Kidney (tissue), 14 donors: Measurements from ENCODE around the gene ACTRT2. TPM values are rescaled to one million over a fixed set of nuclear protein-coding genes. Genes with fewer than 3 reads are reported as not detected.

Source experiments
- DNase-seq, 5 donors: peaks; one replicate each; pipeline ENCODE4 v3.0.0-alpha.2; 2013 to 2020
- FAIRE-seq: peaks from 2 replicates; lab custom pipeline; 2012; peaks lifted over from hg19 to GRCh38; lab: Jason Lieb, UNC
- H3K27ac ChIP-seq, 2 donors: one replicate each; pipeline ENCODE4 v1.7.0; 2013; ENCODE audit warnings: low read depth in 2 of 2, low read length in 2 of 2, inconsistent platforms in 1 of 2
- H3K27me3 ChIP-seq: one replicate; pipeline ENCODE4 v1.7.1; 2013; ENCODE audit warnings: low read length, inconsistent platforms; ENCODE audit not compliant: control insufficient read depth, insufficient read depth
- H3K36me3 ChIP-seq, 3 donors: one replicate each; pipeline versions ENCODE4 v1.7.0 to v1.7.1; 2013; ENCODE audit warnings: low read length in 3 of 3, control low read depth in 1 of 3, inconsistent platforms in 1 of 3; ENCODE audit not compliant: insufficient read depth in 3 of 3, control insufficient read depth in 2 of 3
- H3K4me1 ChIP-seq, 3 donors: one replicate each; pipeline versions ENCODE4 v1.7.0 to v1.7.1; 2013; ENCODE audit warnings: low read length in 3 of 3, inconsistent platforms in 1 of 3, low read depth in 1 of 3; ENCODE audit not compliant: control insufficient read depth in 2 of 3, insufficient read depth in 2 of 3
- H3K4me3 ChIP-seq, 3 donors: one replicate each; pipeline versions ENCODE4 v1.7.0 to v1.8.1; 2013; ENCODE audit warnings: low read length in 3 of 3, control low read depth in 1 of 3, inconsistent platforms in 1 of 3
- H3K9ac ChIP-seq, 3 donors: one replicate each; pipeline versions ENCODE4 v1.7.0 to v1.7.1; 2013; ENCODE audit warnings: low read length in 3 of 3, control low read depth in 1 of 3, inconsistent platforms in 1 of 3
- H3K9me3 ChIP-seq, 3 donors: one replicate each; pipeline versions ENCODE4 v1.7.0 to v1.7.1; 2013; ENCODE audit warnings: low read length in 3 of 3, control low read depth in 1 of 3, inconsistent platforms in 1 of 3; ENCODE audit not compliant: control insufficient read depth in 2 of 3, insufficient read depth in 1 of 3
- CTCF ChIP-seq: IDR thresholded peaks from 3 replicates; pipeline ENCODE4 v1.5.1; 2012; ENCODE audit warnings: mild to moderate bottlenecking, moderate library complexity, borderline replicate concordance; ENCODE audit not compliant: insufficient read depth; ENCODE audit errors: extremely low read depth
- intact Hi-C: fragments of 100-400 bp; cut with DNase I; formaldehyde crosslinking; loops from one replicate; pipeline ENCODE4 v1.11.1; 2022
- polyA plus RNA-seq: library from polyadenylated mRNA; stranded (reverse); fragments of 350-450 nt; fragmentation: Illumina TruSeq; extraction: RNeasy Lipid Tissue Mini Kit (QIAGEN cat#74804); gene quantifications from one replicate; pipeline ENCODE4 v1.2.3, GENCODE V29; 2014; ENCODE audit warnings: low read depth, low replicate concordance; ENCODE audit not compliant: insufficient read depth
- total RNA-seq: library from RNA; stranded (reverse); fragmentation: NEBNext Ultra II Directional; extraction: Animal tissue kit (Norgen Biotek cat#: 25700); gene quantifications from one replicate; pipeline ENCODE4 v1.2.1, GENCODE V29; 2021
- donor health status: control.
- donor health status: control.
- donor health status: control.
- donor health status: control.
- donor health status: control.
- donor health status: DM: yes; HTN: yes; CAD: no.
- donor health status: Normal renal cell carcinoma (clear cell type).

The ACTRT2 gene
- total and polyA plus RNA-seq, 2 donors from 2014 or later = not detected

GRCh38 chr1:3003941-3004270 is 17.4 kb upstream of the ACTRT2 start:
- Histone ChIP-seq H3K9ac (no peak overlapping the region), H3K27ac (no peak overlapping the region), H3K4me3 (no peak overlapping the region), H3K36me3 (no peaks in the 10 kb centered on the region), H3K4me1 (no peaks in the 10 kb centered on the region), H3K9me3 (peaks cover 0 to 7% (median 4%) of the 10 kb centered on the region in 3 donors), H3K27me3 (no peaks in the 10 kb centered on the region)
- TF ChIP-seq CTCF = no peak
- intact Hi-C loops = no loop called here
- DNase-seq = peak in 3 of 5 donors; percentile 28 to 59 (median 33)
- no peak for FAIRE-seq

GRCh38 chr1:3004285-3005205 is 16.7 kb upstream of the ACTRT2 start:
- intact Hi-C loops = no loop called here
- H3K27ac ChIP-seq = no peak overlapping the region
- H3K9me3 ChIP-seq = peaks cover 0 to 7% (median 4%) of the 10 kb centered on the region in 3 donors
- no peaks in the 10 kb centered on the region for H3K27me3 ChIP-seq
- DNase-seq (peak in 2 of 5 donors; percentile 25 to 48), FAIRE-seq (no peak)
- no peak for TF ChIP-seq CTCF
- no peaks in the 10 kb centered on the region for H3K36me3 ChIP-seq
- H3K4me3 ChIP-seq = no peak overlapping the region
- H3K4me1 ChIP-seq = no peaks in the 10 kb centered on the region
- no peak overlapping the region for H3K9ac ChIP-seq

- no peaks in the 10 kb centered on the region for H3K27me3 ChIP-seq
- DNase-seq (peak in 1 of 5 donors; percentile 15), FAIRE-seq (no peak)
- H3K4me3 ChIP-seq = no peak overlapping the region
- H3K27ac ChIP-seq = no peak overlapping the region
- intact Hi-C loops = no loop called here
- H3K36me3 ChIP-seq = no peaks in the 10 kb centered on the region
- TF ChIP-seq CTCF = no peak
- H3K9me3 ChIP-seq = peaks cover 0 to 7% (median 4%) of the 10 kb centered on the region in 3 donors
- H3K9ac ChIP-seq = no peak overlapping the region
- H3K4me1 ChIP-seq = no peaks in the 10 kb centered on the region
Observed at GRCh38 chr1:3005771-3006170, 15.5 kb upstream of the ACTRT2 start.
